Posterior cingulate gyrus (tissue), 11 donors: ENCODE results near the gene MIDN.
"Not testable (repeated sequence)": the region's sequence is repeated elsewhere in the genome, so short reads cannot be mapped to it uniquely, and the experiment has no call there.

Experiments used
- DNase-seq, 10 donors: peaks; one replicate each; pipeline versions ENCODE4 v3.0.0 to v3.0.0-alpha.2; 2020 to 2021; ENCODE audit warnings: mixed read lengths in 3 of 10
- intact Hi-C: fragments of 100-400 bp; cut with DNase I; formaldehyde crosslinking; loops from one replicate; pipeline ENCODE4 v1.15.1; 2023

Gene MIDN

GRCh38 chr19:1248139-1248785, at the start of gene MIDN:
Gene MIDN, plus strand, starts transcription at chr19:1248583. Its CDS starts 1,714 bp downstream, at chr19:1250297.
- peak in 5 of 10 donors; percentile 60 to 93 (median 68) for DNase-seq
- intact Hi-C loops: no loop called here

DNA sequence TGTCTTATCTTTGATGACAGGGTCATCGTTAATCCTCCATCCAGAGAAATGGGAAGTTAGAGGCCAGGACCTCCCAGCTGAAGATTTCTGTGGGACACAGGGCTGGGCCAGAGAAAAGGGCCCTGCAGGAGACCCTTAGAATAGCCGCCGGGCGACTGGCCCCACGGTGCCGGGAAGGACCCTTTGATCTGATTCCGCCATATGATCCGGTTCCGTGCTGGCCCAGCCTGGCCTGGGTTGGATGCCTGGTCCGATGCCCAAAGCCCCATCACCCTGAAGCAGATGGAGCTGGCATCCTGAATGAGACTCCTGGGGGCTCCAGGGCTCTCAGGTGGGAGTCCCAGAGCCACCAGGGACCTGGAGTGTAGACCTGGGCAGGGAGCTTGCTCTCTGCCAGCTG, 48.9 kb upstream of the MIDN start:
- DNase-seq: no peak
- intact Hi-C loops: no loop called here

DNA sequence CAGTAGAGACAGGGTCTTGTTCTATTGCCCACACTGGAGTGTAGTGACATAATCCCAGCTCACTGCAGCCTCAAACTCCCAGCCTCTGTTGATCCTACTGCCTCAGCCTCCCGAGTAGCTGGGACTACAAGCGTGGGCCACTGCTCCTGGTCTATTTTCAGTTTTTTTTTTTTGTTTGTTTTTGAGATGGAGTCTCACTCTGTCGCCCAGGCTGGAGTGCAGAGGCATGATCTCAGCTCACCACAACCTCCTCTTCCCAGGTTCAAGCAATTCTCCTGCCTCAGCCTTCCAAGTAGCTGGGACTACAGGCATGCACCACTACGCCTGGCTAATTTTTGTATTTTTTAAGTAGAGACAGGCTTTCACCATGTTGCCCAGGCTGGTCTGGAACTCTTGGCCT, 47.8 kb upstream of the MIDN start:
- intact Hi-C loops, DNase-seq: not testable (repeated sequence)

DNA sequence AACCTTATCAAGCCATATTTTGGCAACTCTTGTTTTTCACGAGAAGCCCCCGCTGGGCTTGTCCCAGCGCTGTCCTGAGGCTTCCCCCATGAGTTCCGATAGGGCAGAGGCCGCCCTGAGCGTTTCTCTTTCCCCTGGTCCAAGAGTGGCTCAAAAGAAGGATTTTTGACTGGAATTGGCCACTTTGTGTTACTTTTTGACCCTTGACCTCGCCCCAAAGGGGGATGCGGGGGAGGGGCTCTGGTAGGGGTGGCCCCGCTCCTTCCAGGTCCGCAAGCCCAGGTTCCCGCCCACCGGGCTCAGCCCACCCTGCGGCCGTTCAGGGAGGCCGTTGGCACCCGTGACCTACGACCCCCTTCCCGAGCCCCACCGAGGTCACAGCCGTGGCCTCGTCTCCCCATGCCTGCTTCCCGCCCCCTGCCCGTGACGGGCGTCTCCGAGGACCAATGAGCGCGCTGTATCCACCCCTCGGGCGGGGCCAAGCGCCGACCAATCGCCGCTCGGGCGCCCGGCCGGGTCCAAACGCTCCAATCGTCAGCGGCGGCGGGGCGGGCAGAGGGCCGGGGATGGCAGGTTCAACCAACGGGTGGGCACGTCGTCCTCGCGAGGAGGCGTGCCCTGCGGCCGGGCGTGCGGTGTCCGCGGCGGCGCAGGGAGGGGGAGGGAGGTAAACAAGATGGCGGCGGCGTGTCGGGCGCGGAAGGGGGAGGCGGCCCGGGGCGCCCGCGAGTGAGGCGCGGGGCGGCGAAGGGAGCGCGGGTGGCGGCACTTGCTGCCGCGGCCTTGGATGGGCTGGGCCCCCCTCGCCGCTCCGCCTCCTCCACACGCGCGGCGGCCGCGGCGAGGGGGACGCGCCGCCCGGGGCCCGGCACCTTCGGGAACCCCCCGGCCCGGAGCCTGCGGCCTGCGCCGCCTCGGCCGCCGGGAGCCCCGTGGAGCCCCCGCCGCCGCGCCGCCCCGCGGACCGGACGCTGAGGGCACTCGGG, 43.0 kb upstream of the MIDN start, which contains the start of gene STK11:
Gene STK11 (plus strand): TSS at position 665 of the 986 bp plus-strand sequence. CDS start 1,136 bp downstream, outside the sequence.
- peak; percentile 98 to 100 (median 99) for DNase-seq
- intact Hi-C loops: no loop called here

GRCh38 chr19:1206150-1206863, 42.1 kb upstream of the MIDN start:
- no peak for DNase-seq
- intact Hi-C loops: no loop called here

DNA sequence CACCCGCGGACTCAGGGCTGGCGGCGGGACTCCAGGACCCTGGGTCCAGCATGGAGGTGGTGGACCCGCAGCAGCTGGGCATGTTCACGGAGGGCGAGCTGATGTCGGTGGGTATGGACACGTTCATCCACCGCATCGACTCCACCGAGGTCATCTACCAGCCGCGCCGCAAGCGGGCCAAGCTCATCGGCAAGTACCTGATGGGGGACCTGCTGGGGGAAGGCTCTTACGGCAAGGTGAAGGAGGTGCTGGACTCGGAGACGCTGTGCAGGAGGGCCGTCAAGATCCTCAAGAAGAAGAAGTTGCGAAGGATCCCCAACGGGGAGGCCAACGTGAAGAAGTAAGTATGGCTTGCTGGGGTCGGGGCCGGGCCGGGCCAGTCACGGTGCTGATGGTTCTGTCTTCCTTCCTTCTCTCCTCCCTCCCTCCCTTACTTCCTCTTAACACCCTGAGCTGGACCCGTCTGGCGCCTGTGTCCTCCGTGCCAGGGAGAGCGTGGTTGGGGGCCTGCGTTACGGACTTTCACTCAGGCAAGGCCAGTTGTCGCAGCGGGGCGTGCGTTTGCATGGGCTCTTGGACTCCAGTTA, 41.4 kb upstream of the MIDN start:
- DNase-seq: no peak
- intact Hi-C loops: no loop called here

DNA sequence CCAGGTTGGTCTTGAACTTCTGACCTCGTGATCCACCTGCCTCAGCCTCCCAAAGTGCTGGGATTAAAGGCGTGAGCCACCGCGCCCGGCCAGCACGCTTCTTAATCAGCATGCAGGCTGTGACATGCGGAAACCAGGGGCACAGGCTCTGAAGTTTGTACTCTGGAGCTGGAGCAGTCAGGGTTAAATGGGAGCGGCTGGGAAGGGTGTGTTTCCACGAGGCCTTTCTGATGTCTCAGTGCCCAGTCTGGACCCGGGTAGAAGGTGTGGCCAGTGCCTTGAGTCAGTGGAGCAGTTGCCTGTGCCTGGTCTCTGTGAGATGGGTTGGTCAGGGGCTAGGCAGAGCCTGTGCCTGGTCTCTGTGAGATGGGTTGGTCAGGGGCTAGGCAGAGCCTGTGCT, 39.6 kb upstream of the MIDN start:
- DNase-seq, intact Hi-C loops: not testable (repeated sequence)

DNA sequence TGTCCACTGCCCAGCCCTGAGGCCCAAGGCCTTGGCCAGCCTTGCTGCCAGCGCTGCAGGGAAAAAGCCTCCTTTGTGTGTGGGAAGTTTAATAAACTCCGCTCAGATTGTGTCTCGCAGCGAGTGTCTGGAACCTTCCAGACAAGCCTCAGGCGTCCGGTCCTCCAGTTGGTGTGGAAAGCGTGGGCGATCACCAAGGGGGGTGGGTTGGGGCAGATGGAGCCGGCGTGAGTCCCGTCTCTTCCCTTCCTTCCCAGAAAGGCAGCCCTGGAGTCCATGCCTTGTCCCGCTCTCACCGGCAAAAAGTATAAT, 38.2 kb upstream of the MIDN start:
- intact Hi-C loops: no loop called here

DNA sequence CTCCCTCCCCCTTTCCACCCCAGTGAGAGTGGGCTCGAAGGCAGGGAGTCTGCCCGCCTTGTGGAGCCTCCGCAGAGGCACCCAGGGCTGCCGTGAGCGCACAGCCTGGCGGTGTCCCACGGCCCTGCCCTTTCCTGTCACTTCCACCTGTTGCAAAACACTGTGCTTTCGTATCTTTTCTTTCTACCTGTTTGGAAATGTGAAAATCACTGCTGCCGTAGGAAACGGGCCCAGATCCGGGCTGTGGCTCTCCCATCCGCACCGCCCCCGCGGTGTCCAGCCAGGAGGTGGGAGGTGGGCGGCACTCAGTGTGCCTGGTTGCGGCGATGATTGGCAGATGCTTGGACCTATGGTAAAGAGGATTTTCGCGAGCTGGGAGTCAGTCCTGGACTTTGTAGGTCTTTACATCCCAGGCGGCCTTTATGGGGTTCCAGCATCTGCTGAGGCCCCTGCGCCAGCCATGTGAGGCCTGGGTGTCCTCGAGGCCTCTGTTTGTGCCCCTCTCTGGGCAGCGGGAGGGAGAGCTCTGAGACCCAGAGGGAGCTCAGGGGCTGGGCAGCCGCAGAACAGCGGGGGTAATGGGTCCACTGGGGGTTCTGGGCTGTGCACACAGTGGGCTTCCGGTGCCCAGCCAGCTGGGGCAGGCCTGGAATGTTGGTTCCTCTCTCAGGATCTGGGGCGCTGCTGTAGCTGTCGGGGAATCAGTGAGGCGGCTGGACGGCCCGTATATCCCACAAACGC, 36.7 kb upstream of the MIDN start:
- intact Hi-C loops: no loop called here
- DNase-seq: peak in 3 of 10 donors; percentile 86 to 95 (median 93)

More for the DNA sequence above, 38.2 kb upstream of the MIDN start:
- peak in 7 of 10 donors; percentile 54 to 94 (median 72) for DNase-seq

DNA sequence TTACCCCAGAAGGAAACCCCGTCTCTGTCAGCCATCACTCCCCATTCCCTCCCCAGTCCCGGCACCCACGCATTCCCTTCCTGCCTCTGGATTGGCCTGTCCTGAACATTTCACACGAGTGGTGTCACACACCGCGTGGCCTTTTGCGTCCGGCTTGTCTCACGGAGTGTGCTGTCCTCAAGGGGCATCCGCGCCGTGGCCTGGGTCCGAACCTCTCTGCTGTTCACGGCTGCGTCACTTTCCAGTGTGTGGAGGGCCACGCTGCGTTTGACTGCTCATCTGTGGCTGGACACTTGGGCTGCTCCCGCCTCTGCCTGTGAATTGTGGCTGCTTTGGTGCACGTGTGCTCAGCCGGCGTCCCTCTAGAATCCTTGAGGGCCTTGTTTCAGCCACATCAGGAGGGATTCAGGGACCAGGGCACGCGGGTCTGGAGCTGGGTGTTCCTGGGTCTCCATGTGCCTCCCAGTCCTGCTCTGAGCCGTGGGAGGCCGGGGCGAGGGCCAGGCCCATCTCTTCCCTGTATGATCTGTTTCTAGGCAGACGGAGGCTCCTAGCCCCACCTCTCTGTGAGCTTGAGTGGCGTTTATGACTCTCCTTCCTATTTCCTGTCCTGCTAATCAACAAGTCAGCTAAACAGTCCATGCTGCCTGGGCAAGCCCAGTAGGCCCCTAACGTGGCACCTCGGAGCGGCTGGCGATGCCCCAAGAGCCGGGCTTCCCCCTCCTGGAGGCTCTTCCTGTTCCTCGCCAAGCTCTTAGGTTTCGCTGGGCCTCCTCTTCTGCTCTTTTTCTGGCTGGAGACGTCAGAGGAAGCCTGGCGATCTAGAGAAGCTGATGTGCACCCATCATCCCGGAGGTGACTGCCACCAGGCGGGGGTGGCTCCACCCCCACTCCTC, 34.7 kb upstream of the MIDN start:
- intact Hi-C loops: no loop called here
- DNase-seq: peak in 2 of 10 donors; percentile 78 to 85

GRCh38 chr19:1214299-1214861, 34.0 kb upstream of the MIDN start:
- intact Hi-C loops: no loop called here
- DNase-seq: peak in 1 of 10 donors; percentile 7

DNA sequence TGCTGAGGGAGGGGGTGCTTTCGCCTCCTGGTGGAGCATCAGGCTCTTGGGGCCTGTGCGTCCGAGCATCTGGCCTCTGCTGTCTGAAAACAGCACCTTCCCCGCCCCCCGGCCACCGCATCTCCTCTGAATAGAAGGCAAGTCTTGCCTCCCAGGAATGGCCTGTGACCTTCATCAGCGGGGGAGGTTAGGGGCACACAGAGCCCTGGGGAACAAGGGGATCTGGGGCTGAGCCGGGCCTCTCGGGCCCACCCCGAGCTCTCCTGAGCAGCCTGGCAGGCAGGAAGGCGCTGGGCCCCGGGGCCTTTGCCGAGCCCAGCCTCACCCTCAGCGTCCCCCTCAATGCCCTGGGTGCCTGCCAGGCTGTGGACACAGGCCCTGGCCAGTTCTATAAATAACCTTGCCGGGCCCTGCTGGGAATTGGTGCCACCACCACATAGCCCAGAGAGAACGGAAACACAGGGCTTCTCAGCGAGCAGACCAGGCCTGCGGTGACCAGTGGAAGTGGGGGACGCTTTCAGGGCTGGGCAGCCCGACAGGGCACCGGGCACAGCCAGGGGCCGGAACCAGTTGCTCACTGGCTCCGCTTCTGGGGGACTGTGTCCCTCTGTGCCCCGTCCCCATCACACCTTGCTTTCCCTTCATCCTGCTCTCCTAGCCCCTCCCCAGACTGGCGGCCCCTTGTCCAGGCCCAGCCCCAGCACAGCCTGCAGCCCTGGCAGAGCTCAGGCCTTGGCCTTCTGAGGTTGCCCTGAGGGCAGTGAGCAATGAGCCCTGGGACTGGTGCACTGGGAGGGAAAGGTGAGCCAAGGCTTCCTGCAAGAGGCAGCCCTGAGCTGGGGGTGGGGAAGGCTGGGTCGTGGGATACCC, 33.3 kb upstream of the MIDN start:
- intact Hi-C loops: no loop called here
- DNase-seq: peak in 6 of 10 donors; percentile 47 to 93 (median 67)

GRCh38 chr19:1216756-1217155, 31.6 kb upstream of the MIDN start:
- intact Hi-C loops: no loop called here
- no peak for DNase-seq

DNA sequence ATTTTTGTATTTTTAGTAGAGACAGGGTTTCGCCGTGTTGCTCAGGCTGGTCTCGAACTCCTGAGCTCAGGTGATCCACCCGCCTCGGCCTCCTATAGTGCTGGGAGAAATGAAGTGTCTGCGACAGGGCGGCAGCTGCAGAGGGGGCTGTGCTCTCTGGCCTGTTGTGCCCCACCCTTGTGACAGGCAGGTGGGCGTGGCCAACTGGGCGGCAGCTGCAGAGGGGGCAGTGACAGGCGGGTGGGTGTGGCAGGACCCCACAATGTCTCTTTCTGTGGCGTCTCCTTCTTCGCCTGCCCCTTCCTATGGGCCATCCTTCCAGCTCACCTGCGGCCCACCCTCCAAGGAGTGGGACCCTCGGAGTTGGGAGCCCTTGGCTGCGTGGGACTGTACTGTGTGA, 31.0 kb upstream of the MIDN start:
- DNase-seq: no peak
- intact Hi-C loops: no loop called here

DNA sequence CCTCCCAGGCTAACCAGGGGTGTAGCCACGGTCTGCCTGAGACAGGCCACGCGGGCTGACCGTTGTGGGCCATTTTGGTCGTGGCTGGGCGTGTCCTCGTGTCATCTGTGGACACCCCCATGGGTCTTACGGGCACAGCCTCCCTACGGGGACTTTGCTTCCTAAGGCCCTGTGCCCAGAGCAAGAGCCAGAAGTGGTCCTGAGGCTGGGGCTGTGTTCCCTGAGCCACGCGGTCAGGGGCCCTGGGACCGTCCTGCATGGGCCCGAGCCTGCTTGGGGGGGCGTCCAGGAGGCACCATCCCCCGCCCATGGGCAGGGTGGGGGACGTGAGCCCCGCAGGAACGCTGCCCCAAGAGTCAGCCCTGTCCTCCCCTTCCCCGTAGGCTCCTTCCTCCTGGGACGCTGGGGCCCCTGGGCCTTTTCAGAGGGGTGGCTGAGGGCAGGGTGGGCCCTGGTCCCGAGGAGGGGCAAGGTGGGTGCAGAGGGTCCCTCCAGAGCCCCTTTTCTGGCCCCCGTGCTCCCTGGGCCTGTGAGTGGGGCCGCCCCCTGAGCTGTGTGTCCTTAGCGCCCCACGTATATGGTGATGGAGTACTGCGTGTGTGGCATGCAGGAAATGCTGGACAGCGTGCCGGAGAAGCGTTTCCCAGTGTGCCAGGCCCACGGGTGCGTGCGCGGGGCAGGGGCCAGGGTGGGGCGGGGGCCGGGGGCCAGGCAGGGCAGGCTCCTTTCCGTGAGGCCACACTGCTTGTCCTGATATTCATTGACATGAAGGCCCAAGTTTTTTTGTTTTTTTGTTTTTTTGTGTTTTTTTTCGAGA, 29.4 kb upstream of the MIDN start:
- no peak for DNase-seq
- intact Hi-C loops: no loop called here

- no peak for DNase-seq
These were observed 28.5 kb upstream of the MIDN start for GRCh38 chr19:1219786-1220476.

More at GRCh38 chr19:1219786-1220476, 28.5 kb upstream of the MIDN start:
- intact Hi-C loops: no loop called here
